Muscle of arm (tissue), 14 donors: Measurements from ENCODE around the gene SSB. TPM values are rescaled to one million over a fixed set of nuclear protein-coding genes. Genes with fewer than 3 reads are reported as not detected.
"Not testable (repeated sequence)": the region's sequence is repeated elsewhere in the genome, so short reads cannot be mapped to it uniquely, and the experiment has no call there.

Source experiments
- DNase-seq: peaks from one replicate; pipeline ENCODE4 v3.0.0-alpha.2; 2013
- long read RNA-seq, 11 donors: transcript quantifications; one replicate each; lab custom pipeline, GENCODE V29; 2026
- polyA plus RNA-seq, 12 donors: library from polyadenylated mRNA; unstranded; fragments of 120-200 nt; gene quantifications; one replicate each; pipeline ENCODE4 v1.2.1, GENCODE V29; 2013; ENCODE audit not compliant: insufficient read length in 12 of 12

SSB gene
- 100 to 1,000 TPM in 10 of 12 donors, 10 to 100 TPM in 1, not detected in 1; 93.4 to 217 (median 132) TPM for polyA plus RNA-seq
- long read RNA-seq, donor 1, transcript SSB-201 (12 exons, 1,709 nt): minor isoform, 15 of 349 reads
- long read RNA-seq, donor 1, transcript SSB-212 (2 exons, 392 nt): major isoform, 20 of 349 reads
- long read RNA-seq, donor 1, partial matches to known transcripts: 249 of 349 reads
- long read RNA-seq, donor 1, other reads (novel, unspliced or antisense): 58 of 349 reads
- long read RNA-seq, donor 2, transcript SSB-201 (12 exons, 1,709 nt): major isoform, 28 of 213 reads
- long read RNA-seq, donor 2, transcript SSB-212 (2 exons, 392 nt): minor isoform, 22 of 213 reads
- long read RNA-seq, donor 2, transcript SSB-206 (4 exons, 619 nt): minor isoform, 13 of 213 reads
- long read RNA-seq, donor 2, partial matches to known transcripts: 148 of 213 reads
- long read RNA-seq, donor 2, other reads (novel, unspliced or antisense): 0 of 213 reads
- long read RNA-seq, donor 3, transcript SSB-201 (12 exons, 1,709 nt): major isoform, 7 of 85 reads
- long read RNA-seq, donor 3, transcript SSB-212 (2 exons, 392 nt): minor isoform, 5 of 85 reads
- long read RNA-seq, donor 3, partial matches to known transcripts: 69 of 85 reads
- long read RNA-seq, donor 3, other reads (novel, unspliced or antisense): 0 of 85 reads
- long read RNA-seq, donor 4, transcript SSB-212 (2 exons, 392 nt): major isoform, 6 of 78 reads
- long read RNA-seq, donor 4, partial matches to known transcripts: 62 of 78 reads
- long read RNA-seq, donor 4, other reads (novel, unspliced or antisense): 0 of 78 reads
- long read RNA-seq, donor 5, transcript SSB-201 (12 exons, 1,709 nt): major isoform, 52 of 369 reads
- long read RNA-seq, donor 5, transcript SSB-206 (4 exons, 619 nt): minor isoform, 5 of 369 reads
- long read RNA-seq, donor 5, partial matches to known transcripts: 113 of 369 reads
- long read RNA-seq, donor 5, other reads (novel, unspliced or antisense): 195 of 369 reads
- long read RNA-seq, donor 6, transcript SSB-201 (12 exons, 1,709 nt): minor isoform, 12 of 152 reads
- long read RNA-seq, donor 6, transcript SSB-206 (4 exons, 619 nt): minor isoform, 10 of 152 reads
- long read RNA-seq, donor 6, transcript SSB-212 (2 exons, 392 nt): major isoform, 15 of 152 reads
- long read RNA-seq, donor 6, partial matches to known transcripts: 88 of 152 reads
- long read RNA-seq, donor 6, other reads (novel, unspliced or antisense): 26 of 152 reads
- long read RNA-seq, donor 7, transcript SSB-201 (12 exons, 1,709 nt): major isoform, 15 of 78 reads
- long read RNA-seq, donor 7, partial matches to known transcripts: 53 of 78 reads
- long read RNA-seq, donor 7, other reads (novel, unspliced or antisense): 0 of 78 reads
- long read RNA-seq, donor 8, transcript SSB-212 (2 exons, 392 nt): minor isoform, 9 of 238 reads
- long read RNA-seq, donor 8, transcript SSB-206 (4 exons, 619 nt): minor isoform, 7 of 238 reads
- long read RNA-seq, donor 8, transcript SSB-201 (12 exons, 1,709 nt): major isoform, 38 of 238 reads
- long read RNA-seq, donor 8, partial matches to known transcripts: 78 of 238 reads
- long read RNA-seq, donor 8, other reads (novel, unspliced or antisense): 105 of 238 reads
- long read RNA-seq, donor 9, transcript SSB-201 (12 exons, 1,709 nt): major isoform, 19 of 205 reads
- long read RNA-seq, donor 9, transcript SSB-212 (2 exons, 392 nt): minor isoform, 9 of 205 reads
- long read RNA-seq, donor 9, partial matches to known transcripts: 124 of 205 reads
- long read RNA-seq, donor 9, other reads (novel, unspliced or antisense): 51 of 205 reads
- long read RNA-seq, donor 10, transcript SSB-212 (2 exons, 392 nt): minor isoform, 5 of 89 reads
- long read RNA-seq, donor 10, transcript SSB-206 (4 exons, 619 nt): minor isoform, 5 of 89 reads
- long read RNA-seq, donor 10, transcript SSB-201 (12 exons, 1,709 nt): major isoform, 16 of 89 reads
- long read RNA-seq, donor 10, partial matches to known transcripts: 62 of 89 reads
- long read RNA-seq, donor 10, other reads (novel, unspliced or antisense): 0 of 89 reads
- long read RNA-seq, donor 11, transcript SSB-201 (12 exons, 1,709 nt): major isoform, 23 of 237 reads
- long read RNA-seq, donor 11, transcript SSB-206 (4 exons, 619 nt): minor isoform, 5 of 237 reads
- long read RNA-seq, donor 11, transcript SSB-212 (2 exons, 392 nt): minor isoform, 16 of 237 reads
- long read RNA-seq, donor 11, partial matches to known transcripts: 192 of 237 reads
- long read RNA-seq, donor 11, other reads (novel, unspliced or antisense): 0 of 237 reads

DNA sequence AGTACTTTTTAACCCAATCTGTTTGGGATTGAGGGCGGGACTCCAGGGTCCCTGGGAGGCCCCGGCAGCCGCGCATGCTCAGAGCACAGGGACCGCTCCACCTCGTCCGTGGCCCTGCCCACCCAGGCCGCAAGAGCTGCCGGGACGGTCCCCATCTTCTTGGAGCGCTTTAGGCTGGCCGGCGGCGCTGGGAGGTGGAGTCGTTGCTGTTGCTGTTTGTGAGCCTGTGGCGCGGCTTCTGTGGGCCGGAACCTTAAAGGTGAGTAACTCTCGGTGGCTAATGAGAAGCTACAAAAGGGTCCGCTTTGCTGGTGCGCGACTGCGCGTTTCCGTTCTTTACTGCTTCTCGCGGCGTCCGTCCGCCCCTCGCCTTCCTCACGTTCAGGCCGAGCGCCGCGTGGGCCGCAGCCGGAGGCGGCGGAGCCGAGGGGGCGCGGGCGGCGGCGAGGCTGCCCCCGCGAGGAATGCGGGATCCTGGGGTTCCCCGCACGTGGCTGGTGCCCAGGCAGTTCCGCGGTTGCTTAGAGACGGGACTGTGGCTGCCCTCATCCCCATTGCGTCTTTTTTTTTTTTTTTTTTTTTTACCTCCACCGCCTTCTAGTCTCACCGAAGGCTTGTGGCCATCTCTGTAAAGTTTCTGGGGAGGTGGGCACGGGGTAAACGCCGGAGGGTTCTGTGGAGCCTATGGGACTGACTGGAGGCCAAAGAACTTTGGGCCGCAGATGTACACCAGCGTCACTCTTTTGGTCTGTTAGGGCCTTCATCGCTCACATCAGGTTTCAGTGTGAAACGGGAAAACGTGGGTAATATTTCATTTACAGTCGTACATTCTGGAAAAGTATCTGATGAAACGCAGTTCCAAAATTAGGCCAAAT is at the start of gene SSB:
TSS of gene SSB (plus strand) at position 154 of the 875 bp plus-strand sequence. CDS start 2,090 bp downstream, outside the sequence.
- peak; percentile 93 for DNase-seq

GRCh38 chr2:169752752-169753151 is 45.9 kb upstream of the SSB start:
- no peak for DNase-seq

GRCh38 chr2:169755083-169755870 is 43.4 kb upstream of the SSB start:
- DNase-seq: no peak

DNA sequence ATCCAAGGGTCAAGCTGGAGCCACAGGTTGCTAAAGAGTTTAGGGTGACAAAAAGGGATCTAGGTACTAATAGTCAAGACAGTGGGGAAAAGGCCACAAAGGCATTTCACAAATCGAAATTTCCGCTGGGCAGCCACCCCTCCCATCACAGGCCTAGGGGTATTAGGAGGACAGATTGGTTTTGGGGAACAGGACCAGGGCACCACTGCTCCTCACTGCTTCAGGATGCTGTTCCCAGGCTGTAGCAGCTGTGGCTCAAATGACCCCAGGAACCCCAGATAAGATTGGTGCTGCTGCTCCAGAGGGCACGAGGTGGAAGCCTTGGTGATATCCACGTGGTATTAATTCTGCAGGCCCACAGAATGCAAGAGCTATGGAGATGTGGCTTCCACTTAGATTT is 42.3 kb upstream of the SSB start:
- no peak for DNase-seq

DNA sequence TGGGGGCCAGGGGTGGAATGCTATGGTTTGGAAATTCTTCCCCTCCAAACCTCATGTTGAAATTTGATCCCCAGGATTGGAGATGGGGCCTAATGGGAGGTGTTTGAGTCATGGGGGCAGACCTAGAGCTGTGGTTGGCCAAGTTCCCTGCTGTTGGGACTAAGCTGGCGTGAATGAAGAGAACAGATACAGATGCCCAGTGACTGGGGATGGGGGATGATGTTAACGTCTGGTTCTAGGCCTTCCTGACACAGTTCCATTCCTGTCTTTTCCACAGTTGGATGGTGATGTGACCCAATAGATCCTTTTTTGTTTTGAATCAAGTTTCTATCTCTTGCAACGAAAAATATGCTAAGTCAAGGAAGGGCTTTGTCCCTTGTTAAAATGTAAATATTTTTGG is 41.3 kb upstream of the SSB start:
- DNase-seq: no peak

- DNase-seq: no peak
These were observed 40.9 kb upstream of the SSB start for GRCh38 chr2:169757778-169758177.

- no peak for DNase-seq
These were observed 38.7 kb upstream of the SSB start for GRCh38 chr2:169759987-169760386.

GRCh38 chr2:169760798-169761197 is 37.9 kb upstream of the SSB start:
- not testable (repeated sequence) for DNase-seq

DNA sequence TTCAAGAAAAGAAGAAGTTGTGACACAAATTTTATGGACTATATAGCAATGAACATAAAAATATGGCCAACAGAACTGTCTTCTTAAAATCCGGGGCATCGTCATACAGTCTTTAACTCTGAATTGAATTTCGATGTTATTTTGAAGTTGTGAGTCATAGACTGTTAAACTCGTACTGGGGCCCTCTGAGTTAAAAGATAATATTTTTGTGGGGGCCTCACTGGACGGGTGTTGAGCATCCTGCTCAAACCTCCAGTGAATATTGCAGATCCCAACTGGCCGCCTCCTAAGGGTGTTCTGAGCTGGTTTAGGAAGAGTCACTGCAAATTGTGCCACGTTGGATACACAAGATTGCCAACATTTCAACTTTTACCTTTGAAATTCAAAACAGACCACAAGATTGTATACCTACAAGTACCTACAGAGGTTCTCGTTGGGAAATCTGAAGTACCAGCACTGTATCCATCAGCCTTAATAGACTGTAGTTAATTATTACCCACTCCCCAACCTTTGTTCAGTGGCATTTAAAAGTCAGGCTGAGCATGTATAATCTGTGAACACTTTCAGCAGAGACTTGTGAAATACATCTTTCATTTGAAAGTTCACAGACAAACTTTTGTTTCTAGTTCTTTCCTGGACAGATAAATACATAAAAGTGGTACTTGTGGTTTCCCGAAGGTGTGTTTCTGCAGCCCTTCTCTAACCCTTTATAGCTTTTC is 37.3 kb upstream of the SSB start:
- DNase-seq: no peak

- DNase-seq: no peak
These were observed 36.7 kb upstream of the SSB start for GRCh38 chr2:169761970-169762292.

DNA sequence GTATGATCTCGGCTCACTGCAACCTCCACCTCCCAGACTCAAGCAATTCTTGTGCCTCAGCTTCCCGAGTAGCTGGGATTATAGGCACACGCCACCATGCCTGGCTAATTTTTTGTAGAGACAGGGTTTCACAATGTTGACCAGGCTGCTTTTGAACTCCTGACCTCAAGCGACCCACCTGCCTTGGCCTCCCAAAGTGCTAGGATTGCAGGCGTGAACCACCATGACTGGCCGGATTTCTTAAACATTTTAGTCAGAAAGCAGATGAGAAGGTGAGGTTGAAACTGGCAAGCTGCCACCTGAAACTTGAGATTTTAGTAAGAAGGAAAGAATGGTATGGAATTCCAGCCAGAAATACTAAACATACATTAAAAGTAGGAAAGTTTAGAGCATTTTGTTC is 33.1 kb upstream of the SSB start:
- no peak for DNase-seq

- peak; percentile 66 for DNase-seq
These were observed 31.3 kb upstream of the SSB start for GRCh38 chr2:169767243-169767888.

- DNase-seq: no peak
These were observed 30.2 kb upstream of the SSB start for GRCh38 chr2:169768262-169768995.

DNA sequence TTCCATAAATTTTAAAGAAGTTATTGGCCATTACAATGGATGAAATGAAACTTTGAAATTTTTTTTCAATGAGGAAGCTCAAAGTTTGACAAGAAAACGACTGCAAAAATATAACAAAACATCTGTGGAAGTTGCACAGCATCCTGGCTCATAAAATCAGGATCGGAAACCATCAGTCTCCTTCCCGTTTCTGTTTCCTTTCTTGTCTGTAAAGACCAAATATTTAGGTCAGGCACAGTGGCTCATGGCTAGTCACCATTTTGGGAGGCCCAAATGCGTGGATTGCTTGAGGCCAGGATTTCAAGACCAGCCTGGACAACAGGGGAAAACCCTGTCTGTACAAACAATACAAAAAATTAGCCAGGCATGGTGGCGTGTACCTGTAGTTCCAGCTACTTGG is 27.6 kb upstream of the SSB start:
- DNase-seq: no peak

DNA sequence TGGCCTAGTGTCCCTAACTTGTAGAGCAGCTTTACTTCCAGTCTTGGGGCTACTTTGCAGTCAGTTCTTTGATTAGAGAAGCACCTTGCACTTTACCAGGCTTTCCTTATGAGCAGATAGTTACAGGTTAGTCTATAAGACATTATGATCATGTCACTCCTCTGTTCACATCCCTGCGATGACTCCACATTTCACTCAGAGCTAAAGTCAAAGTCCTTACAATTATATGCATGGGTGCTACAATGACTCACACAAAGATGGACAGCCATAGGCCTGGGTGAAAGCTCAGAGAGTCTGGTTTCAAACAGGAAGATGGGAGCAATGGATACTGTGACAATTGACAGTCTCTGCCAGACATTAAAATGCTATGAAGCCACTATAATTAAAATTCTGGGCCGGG is 27.1 kb upstream of the SSB start:
- no peak for DNase-seq

DNA sequence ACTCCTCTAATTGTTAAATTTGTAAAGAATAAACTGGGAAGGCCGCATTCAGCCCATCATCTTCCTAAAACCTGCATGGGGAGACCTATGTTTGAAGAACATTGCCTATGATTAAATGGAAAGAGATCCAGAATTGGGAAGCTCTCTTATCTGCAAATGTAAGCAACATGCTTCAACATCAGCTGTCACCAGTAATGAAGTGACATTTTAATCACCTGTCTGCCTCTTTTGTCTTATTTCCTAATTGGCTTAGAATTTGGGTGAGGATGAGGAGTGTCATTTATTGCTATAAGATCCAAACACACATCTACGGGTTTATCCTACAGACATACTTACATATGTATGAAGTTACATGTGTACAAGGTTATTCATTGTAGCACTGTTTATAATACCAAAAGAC is 26.0 kb upstream of the SSB start:
- no peak for DNase-seq
